H1 (cell line): Measurements from ENCODE around the gene TOM1L2. TPM values are rescaled to one million over a fixed set of nuclear protein-coding genes. Genes with fewer than 3 reads are reported as not detected.

ENCODE experiments used
- CTCF ChIA-PET: fragments of 300-600 bp; sonication (Branson Sonifier 250); formaldehyde crosslinking; loops from one replicate; lab custom pipeline; 2021; ENCODE audit not compliant: partially characterized antibody; lab: Charles Lee
- POLR2A ChIA-PET: fragments of 300-600 bp; sonication (Branson Sonifier 250); formaldehyde crosslinking; loops from one replicate; lab custom pipeline; 2021; ENCODE audit warnings: inconsistent platforms; ENCODE audit not compliant: partially characterized antibody; lab: Charles Lee
- DNase-seq, 2 experiments: peaks; one replicate each; pipeline versions ENCODE4 v3.0.0 to v3.0.0-alpha.2; 2010 to 2022; ENCODE audit warnings: low spot score in 2 of 2, low read depth in 1 of 2, mixed read lengths in 1 of 2
- FAIRE-seq: peaks from 2 replicates; lab custom pipeline; 2011; peaks lifted over from hg19 to GRCh38; lab: Jason Lieb, UNC
- H2AFZ ChIP-seq: 2 replicates; pipeline ENCODE4 v1.8.1; 2012; ENCODE audit warnings: low read length, inconsistent platforms
- H2AK5ac ChIP-seq: 2 replicates; pipeline ENCODE4 v1.6.1; 2013; ENCODE audit warnings: low read depth, low read length
- H2BK120ac ChIP-seq: replicated peaks from 2 replicates; pipeline ENCODE3; 2013; ENCODE audit warnings: low read depth, low read length, inconsistent platforms
- H2BK12ac ChIP-seq: 2 replicates; pipeline ENCODE4 v1.6.1; 2013; ENCODE audit warnings: low read depth, low read length
- H2BK15ac ChIP-seq: 2 replicates; pipeline ENCODE4 v1.6.1; 2013; ENCODE audit warnings: low read length
- H2BK20ac ChIP-seq: 2 replicates; pipeline ENCODE4 v1.6.1; 2013; ENCODE audit warnings: low read length
- H2BK5ac ChIP-seq: 2 replicates; pipeline ENCODE4 v1.6.1; 2013; ENCODE audit warnings: low read depth, low read length
- H3K14ac ChIP-seq: 2 replicates; pipeline ENCODE4 v1.6.1; 2013; ENCODE audit warnings: inconsistent platforms; ENCODE audit not compliant: insufficient read length
- H3K18ac ChIP-seq: 2 replicates; pipeline ENCODE4 v1.6.1; 2013; ENCODE audit warnings: low read length; ENCODE audit errors: extremely low read depth
- H3K23ac ChIP-seq: 2 replicates; pipeline ENCODE4 v1.6.1; 2013; ENCODE audit warnings: inconsistent platforms; ENCODE audit not compliant: insufficient read length
- H3K23me2 ChIP-seq: 2 replicates; pipeline ENCODE4 v1.6.1; 2013; ENCODE audit warnings: low read depth, low read length
- H3K27ac ChIP-seq: 2 replicates; pipeline ENCODE4 v1.6.1; 2011; ENCODE audit warnings: low read depth, low read length, inconsistent platforms
- H3K27me3 ChIP-seq, 4 experiments: replicated peaks in 1 of 4; 1 replicate in 1 of 4; 2 replicates in 3 of 4; pipeline versions ENCODE4 v1.6.1 to v1.8.1; 2011 to 2013; ENCODE audit warnings: low read length in 3 of 4, mild to moderate bottlenecking in 3 of 4, inconsistent platforms in 2 of 4, mixed read lengths in 2 of 4, moderate library complexity in 1 of 4; ENCODE audit not compliant: control insufficient read depth in 3 of 4, insufficient read depth in 3 of 4; ENCODE audit errors: extremely low read depth in 1 of 4
- H3K36me3 ChIP-seq, 4 experiments: 2 replicates each; pipeline versions ENCODE4 v1.6.1 to v1.8.1; 2011 to 2013; ENCODE audit warnings: mild to moderate bottlenecking in 4 of 4, low read length in 3 of 4, moderate library complexity in 2 of 4, control low read depth in 1 of 4, inconsistent platforms in 1 of 4; ENCODE audit not compliant: insufficient read depth in 4 of 4, control insufficient read depth in 2 of 4
- H3K4ac ChIP-seq: replicated peaks from 2 replicates; pipeline ENCODE3; 2013; ENCODE audit warnings: low read length, low read depth, mixed read lengths, inconsistent platforms; ENCODE audit not compliant: insufficient read length
- H3K4me1 ChIP-seq, 4 experiments: replicated peaks in 1 of 4; 1 replicate in 1 of 4; 2 replicates in 3 of 4; pipeline versions ENCODE4 v1.6.1 to v1.8.1; 2011 to 2013; ENCODE audit warnings: low read length in 3 of 4, inconsistent platforms in 2 of 4, mixed read lengths in 1 of 4; ENCODE audit not compliant: insufficient read depth in 4 of 4, control insufficient read depth in 3 of 4
- H3K4me2 ChIP-seq, 2 experiments: 2 replicates each; pipeline versions ENCODE4 v1.6.1 to v1.8.1; 2011 to 2013; ENCODE audit warnings: low read depth in 2 of 2, low read length in 2 of 2, control low read depth in 1 of 2, inconsistent platforms in 1 of 2, mild to moderate bottlenecking in 1 of 2; ENCODE audit not compliant: insufficient read depth in 1 of 2
- H3K4me3 ChIP-seq, 4 experiments: fragments of 200-600, 300-600 bp in 1 of 4; sonication (generic), shearing (Covaris generic), sonication (Bioruptor Twin) in 1 of 4; 2 replicates each; pipeline versions ENCODE4 v1.5.1 to v1.8.1; 2011 to 2016; ENCODE audit warnings: low read length in 4 of 4, low read depth in 3 of 4, control low read depth in 2 of 4, inconsistent platforms in 2 of 4, mild to moderate bottlenecking in 2 of 4, mixed read lengths in 1 of 4, moderate library complexity in 1 of 4; ENCODE audit not compliant: insufficient read depth in 2 of 4; ENCODE audit errors: extremely low read depth in 1 of 4
- H3K56ac ChIP-seq: replicated peaks from 2 replicates; pipeline ENCODE3; 2013; ENCODE audit warnings: low read depth, mild to moderate bottlenecking, mixed read lengths, low read length, inconsistent platforms; ENCODE audit not compliant: insufficient read length
- H3K79me1 ChIP-seq: 2 replicates; pipeline ENCODE4 v1.6.1; 2013; ENCODE audit warnings: low read depth, low read length, control low read depth
- H3K79me2 ChIP-seq, 2 experiments: 2 replicates each; pipeline versions ENCODE4 v1.6.1 to v1.8.1; 2012 to 2013; ENCODE audit warnings: low read length in 2 of 2, mild to moderate bottlenecking in 2 of 2, inconsistent platforms in 1 of 2; ENCODE audit not compliant: insufficient read depth in 2 of 2, control insufficient read depth in 1 of 2
- H3K9ac ChIP-seq, 4 experiments: replicated peaks in 1 of 4; 1 replicate in 1 of 4; 2 replicates in 3 of 4; pipeline versions ENCODE4 v1.6.1 to v1.8.1; 2011 to 2013; ENCODE audit warnings: low read depth in 3 of 4, low read length in 3 of 4, control low read depth in 2 of 4, mild to moderate bottlenecking in 2 of 4, moderate library complexity in 2 of 4, inconsistent platforms in 1 of 4; ENCODE audit errors: extremely low read depth in 1 of 4
- H3K9me3 ChIP-seq, 2 experiments: 2 replicates each; pipeline versions ENCODE4 v1.6.1 to v1.8.1; 2012 to 2013; ENCODE audit warnings: mild to moderate bottlenecking in 2 of 2, moderate library complexity in 2 of 2, control low read depth in 1 of 2, inconsistent platforms in 1 of 2, low read depth in 1 of 2, low read length in 1 of 2, mixed read lengths in 1 of 2; ENCODE audit not compliant: insufficient read depth in 2 of 2
- H4K20me1 ChIP-seq, 2 experiments: replicated peaks in 1 of 2; 2 replicates each; pipeline versions ENCODE3 to v1.8.1; 2011 to 2013; ENCODE audit warnings: inconsistent platforms in 2 of 2, low read length in 2 of 2, mild to moderate bottlenecking in 1 of 2; ENCODE audit not compliant: insufficient read depth in 2 of 2, control insufficient read depth in 1 of 2
- H4K5ac ChIP-seq: 2 replicates; pipeline ENCODE4 v1.6.1; 2013; ENCODE audit warnings: low read length, low read depth, mixed read lengths, inconsistent platforms; ENCODE audit not compliant: insufficient read length
- H4K8ac ChIP-seq: 2 replicates; pipeline ENCODE4 v1.8.0; 2013; ENCODE audit warnings: mild to moderate bottlenecking, moderate library complexity, low read length, inconsistent platforms; ENCODE audit not compliant: insufficient read depth; ENCODE audit errors: extremely low read depth
- H4K91ac ChIP-seq: replicated peaks from 2 replicates; pipeline ENCODE3; 2013; ENCODE audit warnings: low read length, mixed read lengths, inconsistent platforms; ENCODE audit not compliant: insufficient read length
- ASH2L ChIP-seq: fragments of 200-600, 300-600 bp; sonication (generic); IDR thresholded peaks from one replicate; pipeline ENCODE4 v1.7.1; 2017; ENCODE audit warnings: low read length
- ATF3 ChIP-seq: IDR thresholded peaks from 2 replicates; pipeline ENCODE4 v1.6.1; 2011; ENCODE audit warnings: low read depth, mild to moderate bottlenecking, low read length; ENCODE audit not compliant: insufficient read depth
- EZH2 ChIP-seq: fragments of 200-600 bp; sonication (generic); IDR thresholded peaks from 2 replicates; pipeline ENCODE4 v1.7.1; 2012; ENCODE audit warnings: low read depth, mild to moderate bottlenecking, moderate library complexity, low read length, inconsistent platforms; ENCODE audit not compliant: severe bottlenecking
- KDM1A ChIP-seq: fragments of 200-600, 300-600 bp; sonication (generic); IDR thresholded peaks from 2 replicates; pipeline ENCODE4 v1.7.1; 2016; ENCODE audit warnings: mild to moderate bottlenecking, low read length, borderline replicate concordance
- NRF1 ChIP-seq: IDR thresholded peaks from 2 replicates; pipeline ENCODE4 v1.6.1; 2011; ENCODE audit warnings: mild to moderate bottlenecking, low read depth, low read length, improper control_type of control experiment
- POLR2A ChIP-seq, 2 experiments: IDR thresholded peaks; 1 replicate in 1 of 2; 2 replicates in 1 of 2; pipeline ENCODE4 v1.6.1; 2011; ENCODE audit warnings: low read depth in 2 of 2, low read length in 2 of 2, mild to moderate bottlenecking in 2 of 2; ENCODE audit errors: control extremely low read depth in 1 of 2
- RAD21 ChIP-seq, 2 experiments: IDR thresholded peaks in 1 of 2; conservative IDR thresholded peaks in 1 of 2; 2 replicates each; pipeline ENCODE4 v1.6.1; 2011; ENCODE audit warnings: low read depth in 2 of 2, low read length in 2 of 2, improper control_type of control experiment in 1 of 2, inconsistent platforms in 1 of 2, mild to moderate bottlenecking in 1 of 2, moderate library complexity in 1 of 2
- RNF2 ChIP-seq: fragments of 200-900, 300-1000 bp; sonication (generic); IDR thresholded peaks from 2 replicates; pipeline ENCODE4 v1.7.1; 2016; ENCODE audit warnings: borderline replicate concordance, low read depth, mild to moderate bottlenecking, antibody characterized with exemption, low read length; ENCODE audit not compliant: poor library complexity, severe bottlenecking; ENCODE audit errors: missing control alignments
- SP1 ChIP-seq: IDR thresholded peaks from 2 replicates; pipeline ENCODE4 v1.6.1; 2011; ENCODE audit warnings: low read depth, low read length
- SP4 ChIP-seq: IDR thresholded peaks from 2 replicates; pipeline ENCODE4 v1.6.1; 2012; ENCODE audit warnings: low read length, inconsistent platforms
- TBP ChIP-seq: IDR thresholded peaks from 2 replicates; pipeline ENCODE4 v1.6.1; 2011; ENCODE audit warnings: low read depth, low read length, improper control_type of control experiment
- USF2 ChIP-seq: IDR thresholded peaks from 2 replicates; pipeline ENCODE4 v1.6.1; 2011; ENCODE audit warnings: low read length, improper control_type of control experiment
- YY1 ChIP-seq: IDR thresholded peaks from 2 replicates; pipeline ENCODE4 v1.6.1; 2011; ENCODE audit warnings: low read depth, mild to moderate bottlenecking, low read length
- whole genome bisulfite sequencing, 2 experiments: shearing (Covaris generic) in 1 of 2; methylation state at CpG; one replicate each; pipeline versions ENCODE4 v1.1.6 to v1.1.7; 2013 to 2015; ENCODE audit warnings: low lambda C conversion rate in 2 of 2, mixed read lengths in 2 of 2, inconsistent platforms in 1 of 2, low coverage in 1 of 2, missing lambda C conversion rate in 1 of 2; ENCODE audit not compliant: insufficient replicate concordance in 2 of 2, insufficient coverage in 1 of 2, insufficient read length in 1 of 2; ENCODE audit errors: extremely low coverage in 1 of 2, missing lambda C conversion rate in 1 of 2; 5-methylcytosine and 5-hydroxymethylcytosine counted together
- polyA plus RNA-seq, 7 experiments: library from polyadenylated mRNA; depleted of rRNA in 3 of 7; stranded (reverse) in 5 of 7; unstranded in 2 of 7; fragments of >200 nt in 5 of 7; fragments of 200-250 nt in 2 of 7; gene quantifications; 1 replicate in 5 of 7; 2 replicates in 1 of 7; 4 replicates in 1 of 7; pipeline versions ENCODE4 v1.2.1 to v1.2.3, GENCODE V29; 2011 to 2013; ENCODE audit warnings: missing spikeins in 2 of 7, mixed read lengths in 2 of 7
- total RNA-seq: library from RNA; stranded (reverse); fragmentation: NEBNext Ultra II Directional; extraction: Animal tissue kit (Norgen Biotek cat#: 25700); gene quantifications from 2 replicates; pipeline ENCODE4 v1.2.1, GENCODE V29; 2021

Gene TOM1L2
- total and polyA plus RNA-seq, 2 of the 8 experiments (the other 6 are each of a cell fraction or from before 2014, with no cell fraction given) = 2.0 to 3.4 TPM

- FAIRE-seq (no peak), DNase-seq (no peak)
- Histone ChIP-seq H3K36me3 (no peaks in the 10 kb centered on the region), H3K27ac (no peak overlapping the region), H3K4me2 (no peak overlapping the region), H4K91ac (no peak overlapping the region), H2AK5ac (no peak overlapping the region), H3K23ac (no peak overlapping the region), H3K4me1 (peaks cover 10 to 12% (median 11%) of the 10 kb centered on the region in 4 experiments), H4K8ac (no peak overlapping the region), H3K56ac (no peak overlapping the region), H2AFZ (no peak overlapping the region), H3K23me2 (no peaks in the 10 kb centered on the region), H3K79me2 (no peaks in the 10 kb centered on the region), H2BK120ac (no peak overlapping the region), H2BK12ac (no peak overlapping the region), H3K18ac (no peak overlapping the region), H3K4ac (no peak overlapping the region), H4K5ac (no peak overlapping the region), H3K79me1 (no peaks in the 10 kb centered on the region), H3K4me3 (no peak overlapping the region), H4K20me1 (no peaks in the 10 kb centered on the region), H3K9ac (no peak overlapping the region), H2BK15ac (no peak overlapping the region), H2BK5ac (no peak overlapping the region), H2BK20ac (no peak overlapping the region), H3K14ac (no peak overlapping the region), H3K9me3 (no peaks in the 10 kb centered on the region), H3K27me3 (no peaks in the 10 kb centered on the region)
- ChIA-PET CTCF (interaction anchor here (1.4 to 1.9 kb wide), 6 partner anchors 10 to 29 kb away, joined by 3 to 9 read pairs (median 4); no protein-coding TSS in a partner anchor), POLR2A (no interaction called here)
- WGBS, 2 experiments = 75% methylated on average over 1 of the region's 1 CpG; no CpG with 5 or more reads in 1 of the 2 experiments
- no peak for TF ChIP-seq POLR2A (IDR thresholded peaks at IDR 0.05; ENCODE audit: control extremely low read depth in 1 of 2, low read depth in 2 of 2, low read length in 2 of 2)
- TF ChIP-seq RAD21 (IDR thresholded peaks at IDR 0.05 in 1 of 2, conservative IDR thresholded peaks at IDR 0.05 in 1 of 2; ENCODE audit: low read depth in 2 of 2, low read length in 2 of 2) = no peak
- no peak for TF ChIP-seq SP1
- no peak for TF ChIP-seq NRF1
- TF ChIP-seq EZH2 = no peak
- TF ChIP-seq ASH2L = no peak
- no peak for TF ChIP-seq YY1
- no peak for TF ChIP-seq ATF3
- no peak for TF ChIP-seq USF2
- TF ChIP-seq SP4 = no peak
- no peak for TF ChIP-seq RNF2
- TF ChIP-seq KDM1A = no peak
- TF ChIP-seq TBP = no peak
These were observed 24.2 kb downstream of the TOM1L2 start for GRCh38 chr17:17947966-17948365.
